GM21825 (cell line): Measurements from ENCODE around the gene CBLL1.

Source experiments
- ATAC-seq: cut with Tn5 transposase; IDR thresholded peaks from one replicate; pipeline ENCODE4 v1.9.1; 2021; ENCODE audit warnings: mild to moderate bottlenecking, moderate library complexity; ENCODE audit not compliant: unreplicated experiment

CBLL1 gene, protein sequence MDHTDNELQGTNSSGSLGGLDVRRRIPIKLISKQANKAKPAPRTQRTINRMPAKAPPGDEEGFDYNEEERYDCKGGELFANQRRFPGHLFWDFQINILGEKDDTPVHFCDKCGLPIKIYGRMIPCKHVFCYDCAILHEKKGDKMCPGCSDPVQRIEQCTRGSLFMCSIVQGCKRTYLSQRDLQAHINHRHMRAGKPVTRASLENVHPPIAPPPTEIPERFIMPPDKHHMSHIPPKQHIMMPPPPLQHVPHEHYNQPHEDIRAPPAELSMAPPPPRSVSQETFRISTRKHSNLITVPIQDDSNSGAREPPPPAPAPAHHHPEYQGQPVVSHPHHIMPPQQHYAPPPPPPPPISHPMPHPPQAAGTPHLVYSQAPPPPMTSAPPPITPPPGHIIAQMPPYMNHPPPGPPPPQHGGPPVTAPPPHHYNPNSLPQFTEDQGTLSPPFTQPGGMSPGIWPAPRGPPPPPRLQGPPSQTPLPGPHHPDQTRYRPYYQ

DNA sequence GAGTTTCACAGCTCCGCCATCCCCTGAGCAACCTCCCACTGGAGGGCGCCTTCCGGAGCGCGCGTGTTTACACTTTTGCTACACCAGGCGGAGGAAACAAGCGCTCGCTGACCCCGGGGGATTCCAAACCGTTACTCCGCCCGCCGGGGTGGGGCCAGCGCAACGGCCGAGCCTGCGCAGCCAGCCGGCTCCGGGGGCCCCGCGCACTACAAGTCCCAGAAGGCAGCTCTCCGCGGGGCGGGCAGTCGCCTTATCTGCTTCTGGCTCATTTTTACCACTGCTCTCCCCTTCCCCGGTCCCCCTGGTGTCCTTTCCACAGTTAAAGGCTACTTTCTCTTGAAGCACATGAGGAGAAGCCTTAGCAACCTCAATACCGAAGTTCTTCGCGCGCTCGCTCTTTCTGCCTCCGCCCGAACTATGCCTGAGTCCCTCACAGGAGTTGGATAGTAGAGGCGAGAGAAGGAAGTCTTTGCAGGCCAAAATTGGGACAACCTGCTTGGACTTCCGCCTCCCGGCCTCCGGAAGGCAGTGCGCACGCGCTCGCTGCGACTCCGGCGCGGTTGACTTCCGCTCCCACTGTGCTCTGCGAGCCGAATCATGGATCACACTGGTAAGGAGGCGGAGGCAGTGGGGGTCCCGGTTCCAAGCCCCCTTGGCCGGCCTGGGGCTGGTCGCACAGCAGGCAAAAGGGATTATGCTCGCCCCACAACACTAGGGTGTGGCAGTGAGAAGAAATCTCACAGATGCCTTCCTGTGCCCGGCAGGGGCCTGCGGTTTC, at the start of gene CBLL1:
CBLL1 (plus strand) TSS at position 576 of the 778 bp plus-strand sequence; CDS start at position 598, 22 bp downstream.
- ATAC-seq: peak; percentile 91

- no peak for ATAC-seq
Measured at GRCh38 chr7:107694386-107694785, 49.6 kb upstream of the CBLL1 start.

- no peak for ATAC-seq
Measured at GRCh38 chr7:107696330-107696946, 47.5 kb upstream of the CBLL1 start.

DNA sequence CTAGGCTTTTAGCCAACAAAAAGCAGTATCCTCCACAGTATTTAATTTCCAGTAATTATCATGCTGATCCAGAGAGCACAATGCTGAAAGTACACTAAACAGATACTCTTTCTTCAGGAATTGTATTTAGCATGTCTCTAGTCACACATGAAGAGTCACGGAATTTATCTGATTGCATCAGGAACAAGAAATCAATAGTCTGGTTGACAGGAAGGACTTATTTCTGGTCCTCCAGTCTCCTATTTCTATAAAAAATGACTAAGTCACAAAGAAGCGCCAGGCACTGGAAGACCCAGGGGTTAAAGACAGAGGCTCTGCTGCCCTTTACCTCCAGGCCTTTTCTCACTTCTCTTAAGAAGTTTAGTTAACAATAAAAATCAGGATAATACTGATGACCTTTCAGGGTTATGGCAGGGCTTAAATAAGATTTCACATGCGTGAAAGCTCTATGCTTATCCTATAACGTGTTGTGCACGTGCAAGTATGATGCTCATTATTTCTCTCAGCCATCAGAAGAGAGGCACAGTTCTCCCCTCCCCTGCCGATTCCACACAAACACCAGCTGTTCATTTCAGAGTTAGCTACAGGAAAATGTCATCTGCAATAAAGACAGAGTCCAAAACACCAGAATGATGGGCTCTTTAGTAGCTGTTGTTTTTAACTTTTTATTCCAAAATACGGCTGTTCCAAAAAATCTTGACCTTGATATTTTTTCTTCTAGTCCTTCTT, 46.5 kb upstream of the CBLL1 start:
- no peak for ATAC-seq

DNA sequence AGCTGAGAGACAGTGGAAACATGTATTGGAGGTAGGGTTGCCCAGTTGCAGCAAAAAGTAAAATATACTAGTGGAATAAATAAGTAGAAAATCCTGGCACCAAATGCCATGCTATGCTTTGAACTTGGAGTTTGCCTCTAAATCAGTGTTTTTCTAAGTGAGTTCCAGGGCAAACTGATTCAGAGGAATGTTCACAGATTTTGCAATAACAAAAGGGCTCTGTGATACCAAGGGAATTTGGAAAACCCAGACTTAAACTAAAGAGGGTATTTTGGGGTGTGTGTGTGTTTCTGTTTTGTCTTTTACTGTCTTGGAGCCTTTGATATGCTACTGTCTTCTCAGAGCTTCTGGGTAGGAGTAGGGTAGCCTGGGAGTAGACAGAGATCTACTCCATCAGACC, 43.4 kb upstream of the CBLL1 start:
- no peak for ATAC-seq

DNA sequence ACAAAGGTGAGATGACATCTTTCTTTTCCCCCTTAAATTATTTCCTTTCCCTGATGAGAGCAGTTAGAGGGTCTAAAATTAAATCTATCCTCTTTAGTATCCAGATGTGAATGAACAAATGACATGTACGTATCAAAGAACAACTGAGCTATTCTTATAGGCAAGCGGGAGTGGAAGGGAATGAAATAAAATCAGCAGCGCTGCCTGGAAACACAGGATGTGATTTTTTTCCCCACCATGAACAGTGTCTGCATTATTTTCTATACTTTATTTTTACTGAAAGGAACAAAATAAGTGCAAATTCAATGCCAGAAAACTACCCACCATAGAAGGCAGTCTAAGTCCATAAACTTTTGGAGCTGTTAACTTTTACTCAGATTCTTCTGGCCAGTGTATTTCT, 42.8 kb upstream of the CBLL1 start:
- ATAC-seq: no peak

- ATAC-seq: no peak
Measured at GRCh38 chr7:107703219-107703618, 40.7 kb upstream of the CBLL1 start.

- ATAC-seq: no peak
Measured at GRCh38 chr7:107703872-107704271, 40.1 kb upstream of the CBLL1 start.

DNA sequence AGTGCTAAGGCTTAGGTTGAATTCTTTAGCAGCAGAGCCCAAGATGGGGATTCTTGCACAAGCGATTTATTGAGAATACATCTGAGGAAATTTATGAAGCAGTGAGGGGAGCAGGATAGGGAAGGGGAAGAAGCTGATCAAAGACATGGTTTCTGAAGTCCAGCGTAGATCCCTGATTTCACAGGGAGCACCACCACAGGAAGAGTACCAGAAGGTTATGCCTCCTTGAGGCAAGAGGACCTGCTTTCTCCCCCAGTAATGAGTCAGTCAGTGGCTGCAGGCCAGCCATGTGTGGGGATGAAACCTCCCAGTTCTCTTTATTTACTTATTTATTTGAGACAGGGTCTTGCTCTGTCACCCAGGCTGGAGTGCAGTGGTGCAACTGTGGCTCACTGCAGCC, 35.0 kb upstream of the CBLL1 start:
- no peak for ATAC-seq

GRCh38 chr7:107711301-107711700, 32.6 kb upstream of the CBLL1 start:
- no peak for ATAC-seq

DNA sequence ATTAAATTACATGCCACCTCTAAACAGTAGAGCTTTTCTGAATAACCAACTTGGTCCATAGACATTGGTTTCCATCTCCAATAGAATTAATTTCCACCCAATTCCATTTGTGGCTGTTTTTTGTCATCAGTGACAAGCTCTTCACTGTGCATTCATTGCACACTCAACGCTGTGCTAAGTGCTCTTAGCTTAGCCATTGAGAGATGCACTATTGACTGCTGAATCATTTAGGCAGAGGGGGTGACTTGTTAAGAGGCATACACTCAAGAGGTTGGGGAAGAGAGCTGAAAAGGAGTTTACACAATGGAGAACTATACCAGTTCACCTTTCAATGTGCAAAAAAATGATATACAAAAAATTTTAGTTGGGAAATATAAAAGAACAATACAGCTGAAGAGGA, 31.9 kb upstream of the CBLL1 start:
- no peak for ATAC-seq

DNA sequence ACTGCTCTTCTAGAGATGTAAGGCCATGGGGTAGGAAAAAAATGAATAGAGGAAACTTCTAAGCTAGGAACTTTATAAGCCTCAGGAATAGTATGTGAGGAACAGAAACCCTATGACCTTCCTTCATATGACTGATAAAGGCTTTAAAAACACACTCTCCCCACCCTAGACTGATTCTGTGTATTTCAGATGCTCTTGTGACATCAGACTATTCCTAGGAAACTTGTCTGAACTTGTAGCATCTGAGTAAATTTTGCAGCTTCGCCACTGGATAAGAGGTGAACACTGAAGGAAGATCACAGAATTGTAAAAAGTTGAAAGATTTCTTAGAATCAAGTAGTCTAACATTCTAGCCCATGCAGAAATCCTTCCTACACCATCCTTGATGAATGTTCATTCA, 31.0 kb upstream of the CBLL1 start:
- ATAC-seq: no peak

DNA sequence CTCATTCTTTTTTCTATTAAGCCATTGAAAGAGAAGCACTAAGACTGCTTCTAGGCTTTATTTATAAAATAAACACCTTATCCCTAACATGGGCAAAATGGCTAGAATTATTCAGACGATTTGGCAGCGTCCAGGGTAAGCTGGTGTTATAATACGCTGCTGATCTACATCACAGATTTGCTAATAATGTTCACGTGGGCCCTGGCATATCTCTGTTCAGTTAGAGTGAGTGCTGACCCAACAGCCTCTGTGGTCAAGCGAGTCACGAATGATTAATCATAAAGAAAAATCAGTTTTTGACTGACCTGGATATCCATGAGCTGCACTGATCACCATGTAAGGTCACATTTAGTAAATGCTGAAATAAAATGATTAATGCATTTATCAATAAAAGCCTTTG, 28.4 kb upstream of the CBLL1 start:
- ATAC-seq: no peak

- ATAC-seq: no peak
Measured at GRCh38 chr7:107718456-107719193, 25.3 kb upstream of the CBLL1 start.

- no peak for ATAC-seq
Measured at GRCh38 chr7:107721286-107721685, 22.7 kb upstream of the CBLL1 start.

GRCh38 chr7:107723255-107723654, 20.7 kb upstream of the CBLL1 start:
- no peak for ATAC-seq

DNA sequence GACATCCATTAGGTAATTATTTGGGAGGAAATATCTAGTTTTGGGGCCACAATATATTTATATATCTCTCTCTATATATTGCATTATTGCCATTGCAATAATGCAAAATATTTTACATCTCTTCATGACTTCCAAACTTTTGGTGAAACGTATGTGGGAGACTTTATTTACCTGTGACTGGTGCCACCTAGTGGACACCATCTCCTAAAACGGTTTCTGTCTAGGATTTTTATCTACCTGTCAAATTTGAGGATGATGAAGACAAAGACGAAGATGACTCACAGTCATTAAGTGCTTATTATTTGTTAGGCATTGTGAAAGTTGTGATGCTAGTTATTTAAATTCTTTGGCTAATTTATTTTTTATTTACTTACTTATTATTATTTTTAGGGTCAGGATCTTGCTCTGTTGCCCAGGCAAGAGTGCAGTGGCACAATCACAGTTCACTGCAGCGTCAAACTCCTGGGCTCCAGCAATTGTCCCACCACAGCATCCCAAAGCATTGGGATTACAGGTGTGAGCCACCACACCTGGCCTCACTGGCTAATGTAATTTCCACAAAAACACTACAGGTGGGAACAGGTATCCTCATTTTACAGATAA, 18.7 kb upstream of the CBLL1 start:
- no peak for ATAC-seq

GRCh38 chr7:107726356-107727130, 17.4 kb upstream of the CBLL1 start:
- ATAC-seq: no peak

GRCh38 chr7:107728276-107728675, 15.7 kb upstream of the CBLL1 start:
- ATAC-seq: no peak
